GM12878 (cell line): ENCODE results near the gene AZGP1. TPM values are rescaled to one million over a fixed set of nuclear protein-coding genes. Genes with fewer than 3 reads are reported as not detected.
"Not testable (repeated sequence)": the region's sequence is repeated elsewhere in the genome, so short reads cannot be mapped to it uniquely, and the experiment has no call there.

Experiments
- ATAC-seq: fragments of 200-7000 bp; cut with Tn5 transposase; 3 replicates; pipeline ENCODE4 v1.9.1; 2020; ENCODE audit warnings: mild to moderate bottlenecking, moderate library complexity
- BruUV-seq: library from RNA; stranded (reverse); fragments of 400-500 nt; replicated peaks from 2 replicates; lab custom pipeline; 2021; lab: Mats Ljungman, UMichigan
- CTCF ChIA-PET: fragments of 300-600 bp; sonication (Branson Sonifier 250); formaldehyde crosslinking; extraction: SDS; loops from one replicate; lab custom pipeline; 2021; ENCODE audit warnings: inconsistent platforms; lab: Yijun Ruan, JAX
- POLR2A ChIA-PET: fragments of 350-600 bp; formaldehyde crosslinking; extraction: SDS; loops from one replicate; lab custom pipeline; 2021; ENCODE audit warnings: inconsistent platforms; lab: Charles Lee
- RAD21 ChIA-PET: fragments of 300-600 bp; sonication (Branson Sonifier 250); formaldehyde crosslinking; loops from one replicate; lab custom pipeline; 2023; ENCODE audit warnings: antibody characterized with exemption; ENCODE audit not compliant: unreplicated experiment; lab: Charles Lee
- SMC1A ChIA-PET: fragments of 300-600 bp; sonication (Branson Sonifier 250); formaldehyde crosslinking; loops from one replicate; lab custom pipeline; 2023; ENCODE audit not compliant: unreplicated experiment, uncharacterized antibody; lab: Charles Lee
- DNase-seq: peaks from one replicate; pipeline ENCODE4 v3.0.0-alpha.2; 2011; ENCODE audit warnings: low read depth, low spot score
- FAIRE-seq: peaks from 3 replicates; lab custom pipeline; 2011; peaks lifted over from hg19 to GRCh38; lab: Jason Lieb, UNC
- H2AFZ ChIP-seq: 2 replicates; pipeline ENCODE4 v1.6.0; 2011; ENCODE audit warnings: low read depth, low read length, control low read depth; ENCODE audit not compliant: control insufficient read depth
- H3K27ac ChIP-seq: 2 replicates; pipeline ENCODE4 v1.5.1; 2011; ENCODE audit warnings: control low read depth; ENCODE audit not compliant: control insufficient read depth, insufficient read depth
- H3K27me3 ChIP-seq, 2 experiments: replicated peaks in 1 of 2; 2 replicates each; pipeline versions ENCODE4 v1.6.0 to v1.6.1; 2011; ENCODE audit warnings: low read length in 1 of 2; ENCODE audit not compliant: control insufficient read depth in 2 of 2, insufficient read depth in 2 of 2
- H3K36me3 ChIP-seq, 2 experiments: 2 replicates each; pipeline ENCODE4 v1.5.1; 2011; ENCODE audit warnings: low read length in 1 of 2; ENCODE audit not compliant: control insufficient read depth in 2 of 2, insufficient read depth in 2 of 2
- H3K4me1 ChIP-seq: 2 replicates; pipeline ENCODE4 v1.6.1; 2011; ENCODE audit warnings: mild to moderate bottlenecking, low read length, moderate library complexity, mixed read lengths; ENCODE audit not compliant: control insufficient read depth, insufficient read depth
- H3K4me2 ChIP-seq: 2 replicates; pipeline ENCODE4 v1.6.0; 2011; ENCODE audit warnings: control low read depth; ENCODE audit not compliant: control insufficient read depth, insufficient read depth
- H3K4me3 ChIP-seq: fragments of 200-600 bp; sonication (generic); 2 replicates; pipeline ENCODE4 v1.5.1; 2016
- H3K79me2 ChIP-seq: 2 replicates; pipeline ENCODE4 v1.6.0; 2011; ENCODE audit warnings: low read length; ENCODE audit not compliant: control insufficient read depth, insufficient read depth
- H3K9ac ChIP-seq: 2 replicates; pipeline ENCODE4 v1.8.0; 2011; ENCODE audit warnings: low read length, control low read depth, mixed read lengths; ENCODE audit not compliant: control insufficient read depth, insufficient read depth
- H3K9me3 ChIP-seq: replicated peaks from 3 replicates; pipeline ENCODE4 v1.5.1; 2011; ENCODE audit warnings: mild to moderate bottlenecking, low read length; ENCODE audit not compliant: control insufficient read depth, insufficient read depth
- H4K20me1 ChIP-seq: 2 replicates; pipeline ENCODE4 v1.6.0; 2011; ENCODE audit not compliant: control insufficient read depth, insufficient read depth
- BCL11A ChIP-seq: IDR thresholded peaks from 2 replicates; pipeline ENCODE4 v1.6.1; 2011; ENCODE audit warnings: low read depth, low read length
- CEBPB ChIP-seq, 2 experiments: fragments of 150-350 bp in 1 of 2; IDR thresholded peaks; 2 replicates each; pipeline ENCODE4 v1.6.1; 2012 to 2014; ENCODE audit warnings: low read depth in 2 of 2, low read length in 2 of 2, borderline replicate concordance in 1 of 2, inconsistent platforms in 1 of 2
- CREB1 ChIP-seq: IDR thresholded peaks from 2 replicates; pipeline ENCODE4 v1.6.1; 2012; ENCODE audit warnings: low read depth, mild to moderate bottlenecking, inconsistent platforms
- CREM ChIP-seq: IDR thresholded peaks from 2 replicates; pipeline ENCODE4 v1.6.1; 2014; ENCODE audit warnings: antibody characterized with exemption, low read depth
- EGR1 ChIP-seq, 2 experiments: IDR thresholded peaks; 1 replicate in 1 of 2; 2 replicates in 1 of 2; pipeline ENCODE4 v1.6.1; 2011 to 2012; ENCODE audit warnings: low read depth in 2 of 2, low read length in 2 of 2, borderline replicate concordance in 1 of 2, mild to moderate bottlenecking in 1 of 2, moderate library complexity in 1 of 2
- EP300 ChIP-seq, 2 experiments: fragments of 150-350 bp in 1 of 2; IDR thresholded peaks; 2 replicates each; pipeline ENCODE4 v1.6.1; 2011 to 2012; ENCODE audit warnings: low read depth in 2 of 2, low read length in 2 of 2, borderline replicate concordance in 1 of 2, improper control_type of control experiment in 1 of 2, inconsistent platforms in 1 of 2; ENCODE audit not compliant: control insufficient read depth in 1 of 2
- KLF5 ChIP-seq: fragments of 450-650 bp; IDR thresholded peaks from 2 replicates; pipeline ENCODE4 v1.6.1; 2014; ENCODE audit warnings: mild to moderate bottlenecking; ENCODE audit not compliant: partially characterized antibody
- MAX ChIP-seq: IDR thresholded peaks from 2 replicates; pipeline ENCODE4 v1.6.1; 2012; ENCODE audit warnings: low read depth, low read length, improper control_type of control experiment
- MLLT1 ChIP-seq: fragments of 450-650 bp; IDR thresholded peaks from 2 replicates; pipeline ENCODE4 v1.6.1; 2016; ENCODE audit warnings: mild to moderate bottlenecking
- NBN ChIP-seq: fragments of 450-650 bp; IDR thresholded peaks from 2 replicates; pipeline ENCODE4 v1.6.1; 2016
- NFIC ChIP-seq: IDR thresholded peaks from 2 replicates; pipeline ENCODE4 v1.6.1; 2012; ENCODE audit warnings: low read depth, mild to moderate bottlenecking, inconsistent platforms, low read length, moderate library complexity
- NFXL1 ChIP-seq: fragments of 450-650 bp; IDR thresholded peaks from 2 replicates; pipeline ENCODE4 v1.6.1; 2017; ENCODE audit warnings: antibody characterized with exemption, mild to moderate bottlenecking, borderline replicate concordance
- NR2C1 ChIP-seq: fragments of 450-650 bp; IDR thresholded peaks from 2 replicates; pipeline ENCODE4 v1.6.1; 2017; ENCODE audit warnings: antibody characterized with exemption, mild to moderate bottlenecking, moderate library complexity
- PKNOX1 ChIP-seq: fragments of 450-650 bp; IDR thresholded peaks from 2 replicates; pipeline ENCODE4 v1.6.1; 2016; ENCODE audit warnings: mild to moderate bottlenecking
- SMAD1 ChIP-seq: fragments of 450-650 bp; IDR thresholded peaks from 2 replicates; pipeline ENCODE4 v1.6.1; 2018; ENCODE audit warnings: mild to moderate bottlenecking, low read depth; ENCODE audit not compliant: partially characterized antibody
- STAT3 ChIP-seq: IDR thresholded peaks from 2 replicates; pipeline ENCODE4 v1.6.1; 2011; ENCODE audit warnings: low read depth, low read length, improper control_type of control experiment
- TCF12 ChIP-seq: IDR thresholded peaks from 2 replicates; pipeline ENCODE4 v1.6.1; 2011; ENCODE audit warnings: low read depth, mild to moderate bottlenecking, low read length
- TCF3 ChIP-seq: IDR thresholded peaks from 2 replicates; pipeline ENCODE4 v1.6.1; 2012; ENCODE audit warnings: low read depth, mild to moderate bottlenecking, low read length, borderline replicate concordance; ENCODE audit not compliant: insufficient read depth
- ZBED1 ChIP-seq: IDR thresholded peaks from 2 replicates; pipeline ENCODE4 v1.6.1; 2016; ENCODE audit warnings: borderline replicate concordance
- ZNF622 ChIP-seq: fragments of 450-650 bp; IDR thresholded peaks from 2 replicates; pipeline ENCODE4 v1.6.1; 2017; ENCODE audit warnings: mild to moderate bottlenecking, inconsistent platforms
- WGBS: methylation state at CpG from one replicate; pipeline ENCODE4 v1.1.6; 2016; ENCODE audit warnings: low lambda C conversion rate; ENCODE audit not compliant: insufficient replicate concordance, insufficient coverage; ENCODE audit errors: missing lambda C conversion rate; 5-methylcytosine and 5-hydroxymethylcytosine counted together
- in situ Hi-C: fragments of 300-500 bp; cut with MboI; formaldehyde crosslinking; loops from 9 replicates; pipeline ENCODE4 v1.14.3; 2018; ENCODE audit warnings: mixed read lengths
- intact Hi-C: fragments of 100-400 bp; cut with micrococcal nuclease; formaldehyde crosslinking; loops from one replicate; pipeline ENCODE4 v1.14.2; 2022; ENCODE audit not compliant: unreplicated experiment
- polyA plus RNA-seq, 11 experiments: library from polyadenylated mRNA; depleted of rRNA in 4 of 11; unstranded in 6 of 11; stranded (reverse) in 5 of 11; fragments of >200 nt; fragmentation: Nextera tagmentation in 4 of 11; fragmentation: Illumina TruSeq in 1 of 11; extraction: Ambion mirVana in 4 of 11; extraction: Trizol in 1 of 11; gene quantifications; 1 replicate in 1 of 11; 2 replicates in 10 of 11; pipeline versions ENCODE4 v1.2.1 to v1.2.3, GENCODE V29; 2011 to 2016; ENCODE audit warnings: inconsistent platforms in 2 of 11, missing spikeins in 2 of 11, low read depth in 1 of 11
- total RNA-seq, 4 experiments: library from RNA; depleted of rRNA in 3 of 4; stranded (reverse); fragments of >200 nt in 3 of 4; fragmentation: Illumina TruSeq in 1 of 4; extraction: Trizol in 1 of 4; gene quantifications; 2 replicates each; pipeline versions ENCODE4 v1.2.1 to v1.2.3, GENCODE V29; 2013 to 2021

The AZGP1 gene
- total and polyA plus RNA-seq, 10 of the 15 experiments (the other 5 are each of a cell fraction or from before 2014, with no cell fraction given) = 0.18 to 0.64 (median 0.29) TPM; not detected in 5

- ATAC-seq = no peak
- BruUV-seq = no TSS peak
These were observed 4.6 kb downstream of the AZGP1 start for GRCh38 chr7:99971242-99971641.

GRCh38 chr7:99969813-99970212 lies 6.0 kb downstream of the AZGP1 start:
- H2AFZ ChIP-seq, H3K79me2 ChIP-seq, H3K4me2 ChIP-seq, CTCF ChIA-PET, H3K36me3 ChIP-seq, H3K4me1 ChIP-seq, H3K9me3 ChIP-seq, BruUV-seq, H3K27ac ChIP-seq, H3K4me3 ChIP-seq, in situ Hi-C loops, ATAC-seq, H3K27me3 ChIP-seq, H3K9ac ChIP-seq, DNase-seq, RAD21 ChIA-PET, H4K20me1 ChIP-seq, SMC1A ChIA-PET, intact Hi-C loops, FAIRE-seq: not testable (repeated sequence)
- 0% methylated on average over 1 of the region's 1 CpG for WGBS
- POLR2A ChIA-PET = interaction anchor here (0.7 kb wide), 1 partner anchor 38 kb away, joined by 5 read pairs; no protein-coding TSS in a partner anchor

More at GRCh38 chr7:99971242-99971641, 4.6 kb downstream of the AZGP1 start:
- no peak overlapping the region for H3K27ac ChIP-seq
- DNase-seq (no peak), FAIRE-seq (no peak)
- no peak for TF ChIP-seq EP300 (IDR thresholded peaks at IDR 0.05; ENCODE audit: borderline replicate concordance in 1 of 2, control insufficient read depth in 1 of 2, low read depth in 2 of 2, low read length in 2 of 2)
- TF ChIP-seq SMAD1 = no peak
- no peak for TF ChIP-seq NFIC
- no peak for TF ChIP-seq EGR1 (IDR thresholded peaks at IDR 0.05; ENCODE audit: borderline replicate concordance in 1 of 2, low read depth in 2 of 2, low read length in 2 of 2)
- TF ChIP-seq ZBED1 = no peak
- no peak for TF ChIP-seq TCF12
- no peak for TF ChIP-seq MLLT1
- TF ChIP-seq PKNOX1 = no peak
- TF ChIP-seq NR2C1 = no peak
- TF ChIP-seq CREB1 = no peak
- no peak for TF ChIP-seq NFXL1
- TF ChIP-seq CEBPB (IDR thresholded peaks at IDR 0.05; ENCODE audit: borderline replicate concordance in 1 of 2, low read depth in 2 of 2, low read length in 2 of 2) = no peak
- TF ChIP-seq NBN = no peak
- TF ChIP-seq TCF3 = no peak
- no peak for TF ChIP-seq ZNF622
- TF ChIP-seq CREM = no peak
- TF ChIP-seq KLF5 = no peak
- no peak for TF ChIP-seq STAT3
- TF ChIP-seq MAX = no peak
- no peak for TF ChIP-seq BCL11A
- ChIA-PET CTCF (no interaction called here), POLR2A (no interaction called here), RAD21 (no interaction called here), SMC1A (no interaction called here)
- H3K4me3 ChIP-seq = no peak overlapping the region
- H2AFZ ChIP-seq = no peak overlapping the region
- H4K20me1 ChIP-seq = no peaks in the 10 kb centered on the region
- H3K4me2 ChIP-seq = no peak overlapping the region
- intact Hi-C loops = no loop called here
- no peaks in the 10 kb centered on the region for H3K9me3 ChIP-seq
- no peaks in the 10 kb centered on the region for H3K79me2 ChIP-seq
- WGBS = 2% methylated on average over 3 of the region's 4 CpGs
- H3K9ac ChIP-seq = no peak overlapping the region
- no peaks in the 10 kb centered on the region for H3K36me3 ChIP-seq
- H3K27me3 ChIP-seq = no peaks in the 10 kb centered on the region
- in situ Hi-C loops = no loop called here
- no peaks in the 10 kb centered on the region for H3K4me1 ChIP-seq
